Upper lobe of left lung (tissue), 4 donors: ENCODE results near the gene FAM110A.

Experiments used
- CTCF ChIP-seq, 6 experiments: fragments of 450-650 bp in 4 of 6; fragments of 200-600 bp in 2 of 6; sonication (generic) in 2 of 6; IDR thresholded peaks; one replicate each; pipeline ENCODE4 v1.5.1; 2016 to 2019; ENCODE audit warnings: antibody characterized with exemption in 6 of 6
- EP300 ChIP-seq, 4 donors: sonication (generic); formaldehyde crosslinking; IDR thresholded peaks; one replicate each; pipeline ENCODE4 v1.5.1; 2017; ENCODE audit warnings: antibody characterized with exemption in 4 of 4, control low read depth in 2 of 4
- POLR2A ChIP-seq, 4 donors: fragments of 450-650 bp; IDR thresholded peaks; one replicate each; pipeline ENCODE4 v1.5.1; 2016 to 2017; ENCODE audit warnings: antibody characterized with exemption in 4 of 4, mild to moderate bottlenecking in 2 of 4
- POLR2AphosphoS5 ChIP-seq, 2 donors: sonication (generic); formaldehyde crosslinking; IDR thresholded peaks; one replicate each; pipeline ENCODE4 v1.5.1; 2017; ENCODE audit warnings: antibody characterized with exemption in 2 of 2

GRCh38 chr20:858011-858410, 24.5 kb downstream of the FAM110A start:
- TF ChIP-seq CTCF (IDR thresholded peaks at IDR 0.05) (no peak), POLR2AphosphoS5 (IDR thresholded peaks at IDR 0.05) (no peak), POLR2A (IDR thresholded peaks at IDR 0.05) (no peak), EP300 (IDR thresholded peaks at IDR 0.05) (no peak)
